Activated CD8-positive, alpha-beta memory T cell treated with anti-CD3 and anti-CD28 coated beads, Interleukin-2, amount 50 U/mL, for 1 hour (primary cell): ENCODE data around the gene NELFB.

ENCODE experiments used
- DNase-seq: peaks from one replicate; pipeline ENCODE4 v3.0.0-alpha.2; 2020; ENCODE audit errors: extremely low read depth

The NELFB gene

GRCh38 chr9:137314561-137315560 lies 59.7 kb downstream of the NELFB start:
- DNase-seq, result no peak

GRCh38 chr9:137315581-137316011 lies 60.5 kb downstream of the NELFB start:
- DNase-seq, result no peak

- no peak for DNase-seq
These were observed 61.2 kb downstream of the NELFB start for GRCh38 chr9:137316012-137316981.

- no peak for DNase-seq
These were observed 62.0 kb downstream of the NELFB start for GRCh38 chr9:137317021-137317717.

- DNase-seq, result no peak
These were observed 62.8 kb downstream of the NELFB start for GRCh38 chr9:137317718-137318511.

- DNase-seq, result no peak
These were observed 63.5 kb downstream of the NELFB start for GRCh38 chr9:137318602-137319001.

- DNase-seq, result no peak
These were observed 64.0 kb downstream of the NELFB start for GRCh38 chr9:137319011-137319738.

- DNase-seq, result no peak
These were observed 64.8 kb downstream of the NELFB start for GRCh38 chr9:137319739-137320551.

GRCh38 chr9:137320555-137321384 lies 65.6 kb downstream of the NELFB start:
- DNase-seq, result no peak

- no peak for DNase-seq
These were observed 66.7 kb downstream of the NELFB start for GRCh38 chr9:137321726-137322361.
